H9 (cell line): ENCODE data around the gene NDUFS6. TPM values are rescaled to one million over a fixed set of nuclear protein-coding genes. Genes with fewer than 3 reads are reported as not detected.

Source experiments
- DNase-seq: peaks from one replicate; pipeline ENCODE4 v3.0.0-alpha.2; 2017
- H2AFZ ChIP-seq: one replicate; pipeline ENCODE4 v1.6.1; 2013; ENCODE audit warnings: mild to moderate bottlenecking, low read length, control low read depth, moderate library complexity
- H2AK5ac ChIP-seq: 2 replicates; pipeline ENCODE4 v1.6.1; 2013; ENCODE audit warnings: low read length, control low read depth, mixed read lengths; ENCODE audit not compliant: insufficient read length
- H2BK120ac ChIP-seq: one replicate; pipeline ENCODE4 v1.6.1; 2013; ENCODE audit warnings: low read depth, mild to moderate bottlenecking, low read length, control low read depth, inconsistent platforms; ENCODE audit not compliant: poor library complexity, severe bottlenecking
- H2BK12ac ChIP-seq: 2 replicates; pipeline ENCODE4 v1.6.1; 2013; ENCODE audit warnings: low read length, control low read depth, mixed read lengths, low read depth; ENCODE audit not compliant: insufficient read length
- H2BK15ac ChIP-seq: 2 replicates; pipeline ENCODE4 v1.6.1; 2013; ENCODE audit warnings: low read depth, low read length, control low read depth
- H2BK20ac ChIP-seq: one replicate; pipeline ENCODE4 v1.6.1; 2013; ENCODE audit warnings: low read depth, mild to moderate bottlenecking, low read length, control low read depth, inconsistent platforms; ENCODE audit not compliant: poor library complexity, severe bottlenecking
- H2BK5ac ChIP-seq: 2 replicates; pipeline ENCODE4 v1.6.1; 2013; ENCODE audit warnings: low read length, control low read depth, mixed read lengths; ENCODE audit not compliant: insufficient read length
- H3K14ac ChIP-seq: 2 replicates; pipeline ENCODE4 v1.6.1; 2013; ENCODE audit warnings: low read length, control low read depth; ENCODE audit not compliant: insufficient read depth
- H3K18ac ChIP-seq: 2 replicates; pipeline ENCODE4 v1.6.1; 2013; ENCODE audit warnings: low read depth, mild to moderate bottlenecking, mixed read lengths, low read length, control low read depth; ENCODE audit not compliant: insufficient read length
- H3K23ac ChIP-seq: 2 replicates; pipeline ENCODE4 v1.6.1; 2013; ENCODE audit warnings: low read length, control low read depth, mixed read lengths, low read depth; ENCODE audit not compliant: insufficient read length
- H3K23me2 ChIP-seq: 2 replicates; pipeline ENCODE4 v1.6.1; 2013; ENCODE audit warnings: low read depth, mild to moderate bottlenecking, mixed read lengths, low read length, control low read depth; ENCODE audit not compliant: insufficient read length, poor library complexity, severe bottlenecking
- H3K27ac ChIP-seq: 2 replicates; pipeline ENCODE4 v1.5.1; 2013; ENCODE audit warnings: low read length, control low read depth, mixed read lengths, low read depth; ENCODE audit not compliant: insufficient read length
- H3K27me3 ChIP-seq: 2 replicates; pipeline ENCODE4 v1.6.1; 2013; ENCODE audit warnings: low read length, control low read depth, inconsistent platforms; ENCODE audit not compliant: insufficient read depth
- H3K4ac ChIP-seq: 2 replicates; pipeline ENCODE4 v1.6.1; 2013; ENCODE audit warnings: low read depth, mild to moderate bottlenecking, control low read depth, inconsistent platforms, low read length, moderate library complexity
- H3K4me1 ChIP-seq: 2 replicates; pipeline ENCODE4 v1.6.1; 2013; ENCODE audit warnings: low read length, control low read depth, inconsistent platforms; ENCODE audit not compliant: insufficient read depth
- H3K4me2 ChIP-seq: 2 replicates; pipeline ENCODE4 v1.6.1; 2013; ENCODE audit warnings: low read length, control low read depth, mixed read lengths; ENCODE audit not compliant: insufficient read length, insufficient read depth
- H3K56ac ChIP-seq: 2 replicates; pipeline ENCODE4 v1.6.1; 2013; ENCODE audit warnings: low read depth, mild to moderate bottlenecking, mixed read lengths, low read length, control low read depth; ENCODE audit not compliant: insufficient read length
- H3K79me1 ChIP-seq: 2 replicates; pipeline ENCODE4 v1.6.1; 2013; ENCODE audit warnings: low read depth, mild to moderate bottlenecking, moderate library complexity, low read length, control low read depth, inconsistent platforms; ENCODE audit not compliant: insufficient read depth, poor library complexity, severe bottlenecking
- H3K79me2 ChIP-seq: 2 replicates; pipeline ENCODE4 v1.6.1; 2013; ENCODE audit warnings: low read length, control low read depth, inconsistent platforms; ENCODE audit not compliant: insufficient read depth
- H3K9ac ChIP-seq: 2 replicates; pipeline ENCODE4 v1.6.1; 2013; ENCODE audit warnings: low read length, control low read depth, mixed read lengths; ENCODE audit not compliant: insufficient read length; ENCODE audit errors: extremely low read depth
- H3K9me3 ChIP-seq: one replicate; pipeline ENCODE4 v1.6.1; 2013; ENCODE audit warnings: low read depth, low read length, inconsistent platforms; ENCODE audit not compliant: control insufficient read depth
- H3T11ph ChIP-seq: one replicate; pipeline ENCODE4 v1.6.1; 2013; ENCODE audit warnings: mild to moderate bottlenecking, low read length, control low read depth, inconsistent platforms
- H4K20me1 ChIP-seq: one replicate; pipeline ENCODE4 v1.6.1; 2013; ENCODE audit not compliant: control insufficient read depth, insufficient read length, insufficient read depth
- H4K5ac ChIP-seq: 2 replicates; pipeline ENCODE4 v1.6.1; 2013; ENCODE audit warnings: low read depth, mild to moderate bottlenecking, mixed read lengths, low read length, control low read depth; ENCODE audit not compliant: insufficient read length
- H4K8ac ChIP-seq: replicated peaks from 2 replicates; pipeline ENCODE4 v1.6.1; 2013; ENCODE audit warnings: low read length, control low read depth, mixed read lengths, low read depth; ENCODE audit not compliant: insufficient read length
- H4K91ac ChIP-seq: 2 replicates; pipeline ENCODE4 v1.6.1; 2013; ENCODE audit warnings: low read depth, mild to moderate bottlenecking, moderate library complexity, mixed read lengths, low read length, control low read depth; ENCODE audit not compliant: insufficient read length
- H3K27ac Mint-ChIP-seq, 3 experiments: 2 replicates in 2 of 3; 3 replicates in 1 of 3; pipeline ENCODE4 v1.8.0; 2020 to 2021; ENCODE audit warnings: mixed read lengths in 3 of 3, mild to moderate bottlenecking in 1 of 3, moderate library complexity in 1 of 3
- H3K27me3 Mint-ChIP-seq: 2 replicates; pipeline ENCODE4 v1.8.0; 2021; ENCODE audit warnings: low read depth, mild to moderate bottlenecking, moderate library complexity, mixed read lengths
- H3K36me3 Mint-ChIP-seq, 3 experiments: 2 replicates in 2 of 3; 3 replicates in 1 of 3; pipeline ENCODE4 v1.8.0; 2020 to 2021; ENCODE audit warnings: low read depth in 3 of 3, mixed read lengths in 3 of 3; ENCODE audit not compliant: insufficient read depth in 1 of 3
- H3K4me1 Mint-ChIP-seq, 2 experiments: 2 replicates each; pipeline ENCODE4 v1.8.0; 2020; ENCODE audit warnings: mixed read lengths in 2 of 2
- H3K4me3 Mint-ChIP-seq, 2 experiments: 2 replicates in 1 of 2; 3 replicates in 1 of 2; pipeline ENCODE4 v1.8.0; 2020 to 2021; ENCODE audit warnings: mild to moderate bottlenecking in 2 of 2, mixed read lengths in 2 of 2, moderate library complexity in 1 of 2
- H3K9me3 Mint-ChIP-seq, 2 experiments: 2 replicates in 1 of 2; 3 replicates in 1 of 2; pipeline ENCODE4 v1.8.0; 2020; ENCODE audit warnings: mild to moderate bottlenecking in 2 of 2, mixed read lengths in 2 of 2, moderate library complexity in 1 of 2
- CTCF ChIP-seq: fragments of 200-600 bp; sonication (generic); conservative IDR thresholded peaks from 3 replicates; pipeline ENCODE4 v1.8.0; 2021; ENCODE audit warnings: antibody characterized with exemption, mild to moderate bottlenecking
- WGBS: extraction: QIAGEN DNeasy Blood & Tissue Kit; methylation state at CpG from one replicate; pipeline ENCODE4 v1.1.7; 2013; ENCODE audit warnings: missing lambda C conversion rate, low lambda C conversion rate, mixed read lengths; ENCODE audit not compliant: insufficient read length; ENCODE audit errors: extremely low coverage; 5-methylcytosine and 5-hydroxymethylcytosine counted together
- total RNA-seq: library from RNA; stranded (reverse); gene quantifications from 2 replicates; pipeline ENCODE4 v1.2.1, GENCODE V29; 2021

The NDUFS6 gene
- total RNA-seq, 1 experiment from 2014 or later: 62.5 TPM

- Histone ChIP-seq H3K4me1 (peaks cover 3% of the 10 kb centered on the region; the same call in 1 of the 2 replicates), H3T11ph (no peak overlapping the region), H3K27ac (no peak overlapping the region), H3K79me2 (no peaks in the 10 kb centered on the region), H2AFZ (no peak overlapping the region), H3K9me3 (no peaks in the 10 kb centered on the region), H3K9ac (no peak overlapping the region), H2BK15ac (no peak overlapping the region), H2BK120ac (no peak overlapping the region), H3K23ac (no peak overlapping the region), H3K23me2 (peaks cover 8% of the 10 kb centered on the region), H3K14ac (no peak overlapping the region; the same call in 1 of the 2 replicates), H4K91ac (no peak overlapping the region), H4K5ac (no peak overlapping the region), H3K4ac (no peak overlapping the region), H3K56ac (no peak overlapping the region), H3K18ac (no peak overlapping the region), H2BK20ac (no peak overlapping the region), H2BK12ac (no peak overlapping the region), H2AK5ac (no peak overlapping the region), H3K27me3 (peaks cover 31% of the 10 kb centered on the region; the same call in 1 of the 2 replicates), H2BK5ac (no peak overlapping the region), H3K79me1 (no peaks in the 10 kb centered on the region), H4K20me1 (no peaks in the 10 kb centered on the region), H4K8ac (no peak overlapping the region), H3K4me2 (no peak overlapping the region)
- H3K4me3 Mint-ChIP-seq: no peak overlapping the region
- no peak for DNase-seq
- H3K36me3 Mint-ChIP-seq: no peaks in the 10 kb centered on the region; a peak in 1 of 7 replicates
- TF ChIP-seq CTCF: no peak
- no CpG with 5 or more reads among the region's 9 CpGs for WGBS
- peaks cover 10 to 17% of the 10 kb centered on the region in 2 experiments for H3K4me1 Mint-ChIP-seq
- no peaks in the 10 kb centered on the region for H3K9me3 Mint-ChIP-seq
- no peak overlapping the region for H3K27ac Mint-ChIP-seq
- H3K27me3 Mint-ChIP-seq: peaks cover 58% of the 10 kb centered on the region
Measured at GRCh38 chr5:1847611-1848010, 46.4 kb downstream of the NDUFS6 start.
